ENCODE results near the gene CNTROB.

Gene CNTROB

GRCh38 chr17:7931709-7932482 is at the start of gene CNTROB, which contains the start of gene TRAPPC1:
Gene CNTROB, plus strand, starts transcription at chr17:7932206. Its CDS starts 874 bp downstream, at chr17:7933080.
Gene TRAPPC1, minus strand, starts transcription at chr17:7931946. Its CDS starts 117 bp downstream, at chr17:7931829.
- intact Hi-C loops (cut with DNase I), result loop anchor here (1.0 to 5.0 kb wide), 2 partner anchors 17 to 90 kb away; no protein-coding TSS in a partner anchor

DNA sequence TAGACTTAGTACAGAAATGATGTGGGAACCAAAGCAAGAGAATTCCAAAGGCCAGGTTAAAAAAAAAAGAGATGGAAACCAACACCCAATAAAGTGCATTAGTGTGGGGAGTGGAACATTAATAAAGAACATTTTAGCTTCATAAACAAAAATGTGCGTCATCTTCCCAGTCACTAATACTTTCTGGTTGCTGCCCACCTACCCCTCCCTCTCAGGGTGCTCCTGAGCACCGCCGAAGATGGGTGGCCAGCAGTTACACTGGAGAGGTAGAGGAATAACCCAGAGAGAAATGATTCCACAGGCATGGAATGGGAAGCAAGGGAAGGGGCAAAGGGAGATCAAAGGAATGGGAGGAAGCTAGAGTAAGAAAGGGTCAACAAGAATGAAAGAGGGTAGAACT is 49.4 kb upstream of the CNTROB start:
- no peak for DNase-seq
- intact Hi-C loops (cut with DNase I), result no loop called here

More at GRCh38 chr17:7931709-7932482, at the start of gene CNTROB, which contains the start of gene TRAPPC1:
- peak; percentile 100 for DNase-seq

DNA sequence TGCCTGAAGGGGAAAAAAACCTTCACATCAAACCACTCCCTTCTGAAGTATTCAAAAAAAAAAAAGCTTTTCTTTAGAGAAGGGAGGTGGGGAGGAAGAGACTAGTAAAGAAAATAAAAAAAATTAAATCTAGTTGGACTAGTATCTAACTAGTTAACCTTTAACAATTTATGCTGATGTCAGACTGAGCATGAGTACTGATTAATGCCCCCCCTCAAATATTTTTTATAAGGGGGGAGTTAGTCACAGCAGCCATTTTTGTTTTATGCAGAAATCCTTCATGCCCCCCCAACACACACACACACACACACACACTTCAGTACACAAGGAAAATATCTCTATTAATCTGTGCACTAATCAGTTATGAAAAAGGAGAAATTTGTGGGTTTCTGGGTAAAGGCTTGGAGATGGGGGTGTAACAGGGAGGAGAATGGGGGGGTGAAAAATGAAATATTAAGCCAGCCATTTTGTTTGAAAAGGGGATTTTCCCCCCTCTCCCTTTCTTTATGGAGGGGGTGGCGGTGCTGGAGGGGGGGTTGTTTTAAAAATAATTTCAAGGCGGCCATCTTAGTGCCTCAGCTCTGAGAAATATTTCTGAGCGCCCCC is 48.1 kb upstream of the CNTROB start:
- DNase-seq, result no peak
- intact Hi-C loops (cut with DNase I), result no loop called here

DNA sequence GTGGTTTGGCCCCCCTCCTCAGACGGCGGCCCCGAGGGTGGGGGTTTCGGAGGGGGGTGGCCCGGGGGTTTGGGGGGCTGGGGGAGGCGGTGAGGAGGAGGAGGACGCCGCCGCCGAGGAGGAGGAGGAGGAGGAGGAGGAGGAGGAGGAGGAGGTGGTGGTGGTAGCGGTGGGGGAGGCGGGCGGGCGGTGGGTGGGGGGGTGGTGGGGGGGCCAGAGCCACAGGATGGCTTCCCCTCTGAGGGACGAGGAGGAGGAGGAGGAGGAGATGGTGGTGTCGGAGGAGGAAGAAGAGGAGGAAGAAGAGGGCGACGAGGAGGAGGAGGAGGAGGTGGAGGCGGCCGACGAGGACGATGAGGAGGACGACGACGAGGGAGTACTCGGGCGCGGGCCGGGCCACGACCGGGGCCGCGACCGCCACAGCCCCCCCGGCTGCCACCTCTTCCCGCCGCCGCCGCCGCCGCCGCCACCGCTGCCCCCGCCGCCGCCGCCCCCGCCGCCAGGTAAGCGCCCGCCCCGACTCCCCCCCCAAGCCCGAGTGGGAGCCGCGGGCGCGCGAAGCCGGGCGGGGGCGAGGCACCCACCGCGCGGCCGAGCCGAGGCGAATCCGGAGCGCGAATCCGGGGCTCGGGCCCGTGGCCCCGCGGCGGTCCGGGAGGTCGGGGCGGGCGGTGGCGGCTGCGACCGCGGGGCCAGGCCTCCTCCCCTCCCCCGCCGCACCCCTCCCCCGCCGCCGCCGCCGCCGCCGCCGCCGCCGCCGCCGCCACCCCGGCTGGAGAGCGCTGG is 47.2 kb upstream of the CNTROB start:
- no peak for DNase-seq
- intact Hi-C loops (cut with DNase I), result no loop called here

DNA sequence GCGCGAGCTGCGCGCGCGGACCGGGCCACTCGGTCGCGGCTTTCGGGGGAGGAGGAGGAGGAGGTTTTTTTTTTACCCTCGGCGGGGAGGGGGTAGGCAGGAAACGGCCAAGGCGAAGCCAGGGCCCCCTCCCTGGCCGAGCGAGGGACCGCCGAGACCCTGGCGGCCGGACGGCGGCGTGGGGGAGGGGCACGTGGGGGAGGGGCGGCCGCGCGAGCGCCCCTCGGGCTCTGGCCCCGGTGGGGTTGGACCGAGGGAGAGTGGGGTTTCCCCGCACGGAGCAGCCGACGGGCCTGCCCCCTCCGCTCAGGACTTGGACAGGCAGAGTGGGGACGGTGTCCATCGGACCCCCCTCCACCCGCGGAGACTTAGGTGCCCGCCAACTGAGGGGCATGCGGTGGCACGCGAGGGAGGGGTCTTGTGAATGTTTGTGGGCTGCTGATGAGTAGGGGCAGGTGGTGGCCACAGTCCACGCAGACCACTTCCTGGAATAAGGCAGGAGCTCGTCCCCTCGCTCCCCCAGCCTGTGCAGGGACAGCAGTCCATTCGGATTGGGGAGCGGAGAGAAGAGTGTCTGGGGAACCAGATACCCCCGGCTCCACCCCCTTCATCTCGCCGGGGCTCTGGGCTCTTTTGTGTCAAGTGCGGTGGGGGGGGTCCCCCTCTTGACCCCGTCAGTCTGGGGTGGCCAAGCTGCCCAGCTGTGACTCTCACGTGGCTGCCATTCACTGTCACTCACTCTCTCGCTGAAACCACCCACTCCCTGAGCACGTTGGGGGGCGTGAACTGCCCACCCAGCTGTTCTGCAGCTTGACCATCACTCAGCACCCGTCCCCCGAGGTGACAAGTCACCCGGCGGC is 46.4 kb upstream of the CNTROB start:
- DNase-seq, result peak in 5 of 10 donors; percentile 14 to 88 (median 76)
- intact Hi-C loops (cut with DNase I), result no loop called here

- intact Hi-C loops (cut with DNase I), result no loop called here
- DNase-seq, result peak in 1 of 10 donors; percentile 25
Measured at GRCh38 chr17:7886227-7887037, 45.6 kb upstream of the CNTROB start.

- DNase-seq, result no peak
- intact Hi-C loops (cut with DNase I), result no loop called here
Measured at GRCh38 chr17:7887038-7887481, 44.9 kb upstream of the CNTROB start.

DNA sequence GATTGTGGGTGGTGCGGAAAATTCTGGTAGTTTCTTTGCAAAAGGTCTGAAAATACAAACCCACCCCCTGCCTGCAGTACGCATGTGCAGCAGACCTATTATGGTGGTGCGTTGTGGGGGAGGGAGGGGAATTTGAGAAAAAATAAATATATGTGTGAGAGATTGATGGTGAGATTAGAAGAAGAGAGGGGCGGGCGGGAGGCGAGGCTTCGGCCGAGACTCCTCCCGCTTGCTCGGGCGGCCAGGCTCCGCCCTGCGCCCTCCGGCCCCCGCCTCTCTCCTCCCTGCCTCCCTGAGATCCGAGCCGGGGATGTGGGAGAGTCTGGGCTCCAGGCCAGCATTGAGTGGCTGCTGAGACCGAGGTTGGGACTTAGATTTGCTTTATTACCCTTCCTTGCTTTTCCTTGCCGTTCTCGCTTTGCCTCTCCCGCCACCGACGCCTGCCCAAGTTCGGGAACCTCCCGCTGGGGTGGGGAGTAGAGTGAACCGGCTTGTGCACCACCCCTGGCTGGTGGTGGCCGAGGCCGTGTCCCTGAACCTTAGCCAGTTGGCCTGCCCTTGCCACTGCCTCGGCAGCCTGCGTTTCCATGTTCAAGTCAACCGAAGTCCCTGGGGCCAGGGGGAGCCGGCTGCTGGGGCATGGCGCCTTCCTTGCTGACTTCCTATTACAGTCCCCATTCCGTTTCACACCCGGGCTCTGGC is 44.4 kb upstream of the CNTROB start:
- intact Hi-C loops (cut with DNase I), result no loop called here
- peak; percentile 75 to 99 (median 90) for DNase-seq

GRCh38 chr17:7888184-7888920 is 43.7 kb upstream of the CNTROB start, which contains the start of gene CHD3:
Gene CHD3, plus strand, starts transcription at chr17:7888789. Its CDS starts 212 bp downstream, at chr17:7889001.
- intact Hi-C loops (cut with DNase I), result no loop called here

GRCh38 chr17:7889166-7889955 is 42.6 kb upstream of the CNTROB start:
- peak; percentile 92 to 99 (median 96) for DNase-seq
- intact Hi-C loops (cut with DNase I), result no loop called here

More at GRCh38 chr17:7888184-7888920, 43.7 kb upstream of the CNTROB start, which contains the start of gene CHD3:
- peak in 5 of 10 donors; percentile 35 to 91 (median 46) for DNase-seq

GRCh38 chr17:7893187-7893880 is 38.7 kb upstream of the CNTROB start:
- no peak for DNase-seq
- intact Hi-C loops (cut with DNase I), result no loop called here

DNA sequence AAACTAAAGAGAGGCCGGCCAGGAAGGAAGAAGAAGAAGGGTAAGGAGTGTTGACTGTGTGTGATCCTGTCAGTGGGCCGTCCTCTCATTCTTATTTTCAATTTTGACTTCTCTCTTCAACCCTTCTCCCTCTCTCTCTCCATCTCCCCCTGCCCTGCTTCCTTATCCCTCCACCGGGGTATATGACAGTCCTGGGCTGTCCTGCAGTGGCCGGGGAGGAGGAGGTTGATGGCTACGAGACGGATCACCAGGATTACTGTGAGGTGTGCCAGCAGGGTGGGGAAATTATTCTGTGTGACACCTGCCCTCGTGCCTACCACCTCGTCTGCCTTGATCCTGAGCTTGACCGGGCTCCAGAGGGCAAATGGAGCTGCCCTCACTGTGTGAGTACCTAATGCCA is 37.8 kb upstream of the CNTROB start:
- DNase-seq, result no peak
- intact Hi-C loops (cut with DNase I), result no loop called here

DNA sequence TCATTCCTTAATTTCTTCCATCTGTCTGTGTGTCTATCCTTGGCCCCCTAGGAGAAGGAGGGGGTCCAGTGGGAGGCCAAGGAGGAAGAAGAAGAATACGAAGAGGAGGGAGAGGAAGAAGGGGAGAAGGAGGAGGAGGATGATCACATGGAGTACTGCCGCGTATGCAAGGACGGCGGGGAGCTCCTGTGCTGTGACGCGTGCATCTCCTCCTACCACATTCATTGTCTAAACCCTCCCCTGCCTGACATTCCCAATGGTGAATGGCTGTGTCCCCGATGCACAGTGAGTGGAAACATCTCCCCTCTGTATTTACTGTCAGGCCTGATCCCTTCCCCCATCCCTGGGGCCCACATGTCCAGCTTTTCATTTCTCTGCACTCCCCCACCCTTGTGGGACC is 37.1 kb upstream of the CNTROB start:
- intact Hi-C loops (cut with DNase I), result no loop called here
- DNase-seq, result no peak

DNA sequence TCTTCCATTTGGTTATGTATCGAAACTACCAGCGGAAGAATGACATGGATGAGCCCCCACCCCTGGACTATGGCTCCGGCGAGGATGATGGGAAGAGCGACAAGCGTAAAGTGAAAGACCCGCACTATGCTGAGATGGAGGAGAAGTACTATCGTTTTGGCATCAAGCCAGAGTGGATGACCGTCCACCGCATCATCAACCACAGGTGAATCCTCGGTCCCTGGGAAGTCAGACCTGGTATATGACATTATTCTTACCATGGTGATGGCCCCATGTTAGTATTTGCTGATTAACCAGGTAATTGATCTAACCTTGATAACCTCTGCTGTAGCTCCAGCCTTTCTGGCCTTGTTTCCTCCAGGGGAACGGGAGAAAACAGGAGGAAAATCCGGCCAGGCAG is 34.9 kb upstream of the CNTROB start:
- DNase-seq, result no peak
- intact Hi-C loops (cut with DNase I), result no loop called here

- peak in 2 of 10 donors; percentile 27 to 35 for DNase-seq
- intact Hi-C loops (cut with DNase I), result loop anchor here (2.0 kb wide), 1 partner anchor 35 kb away; no protein-coding TSS in a partner anchor
Measured at GRCh38 chr17:7897773-7898172, 34.2 kb upstream of the CNTROB start.
